GM12891 (cell line): Measurements from ENCODE around the gene FFAR1.

ENCODE experiments used
- DNase-seq: peaks from one replicate; pipeline ENCODE4 v3.0.0; 2011; ENCODE audit warnings: low spot score; ENCODE audit not compliant: insufficient read length
- FAIRE-seq: peaks from 2 replicates; lab custom pipeline; 2011; peaks lifted over from hg19 to GRCh38; lab: Jason Lieb, UNC
- PAX5 ChIP-seq: IDR thresholded peaks from 2 replicates; pipeline ENCODE4 v1.6.1; 2011; ENCODE audit warnings: low read length, moderate library complexity, mild to moderate bottlenecking; ENCODE audit not compliant: insufficient read depth, severe bottlenecking
- POLR2A ChIP-seq: IDR thresholded peaks from 2 replicates; pipeline ENCODE4 v1.6.1; 2011; ENCODE audit warnings: low read depth, low read length, control low read depth
- POLR2AphosphoS5 ChIP-seq: IDR thresholded peaks from 2 replicates; pipeline ENCODE4 v1.6.1; 2011; ENCODE audit warnings: low read depth, low read length, control low read depth
- POU2F2 ChIP-seq: IDR thresholded peaks from 2 replicates; pipeline ENCODE4 v1.6.1; 2011; ENCODE audit warnings: low read depth, mild to moderate bottlenecking, control low read depth, low read length, moderate library complexity
- SPI1 ChIP-seq: IDR thresholded peaks from 2 replicates; pipeline ENCODE4 v1.6.1; 2011; ENCODE audit warnings: low read depth, low read length, control low read depth
- TAF1 ChIP-seq: IDR thresholded peaks from 2 replicates; pipeline ENCODE4 v1.6.1; 2011; ENCODE audit warnings: low read depth, low read length, control low read depth

FFAR1 gene

DNA sequence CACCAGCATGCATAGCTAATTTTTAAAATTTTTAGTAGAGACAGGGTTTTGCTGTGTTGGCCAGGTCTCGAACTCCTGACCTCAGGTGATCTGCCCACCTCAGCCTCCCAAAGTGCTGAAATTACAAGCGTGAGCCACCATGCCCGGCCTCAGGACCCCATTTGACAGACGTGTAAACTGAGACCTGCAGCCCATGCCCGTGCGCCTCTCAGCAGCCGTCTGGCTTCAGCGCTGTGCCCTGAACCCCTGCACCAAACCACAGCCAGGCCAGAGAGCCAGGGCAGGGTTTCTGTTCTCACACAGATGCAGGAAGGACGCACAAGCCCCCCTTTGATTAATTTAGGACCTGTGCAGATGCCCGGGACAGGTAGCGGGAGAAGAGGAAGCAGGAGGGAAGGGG is 7.3 kb upstream of the FFAR1 start:
- DNase-seq = no peak
- TF ChIP-seq POLR2A = no peak
- no peak for TF ChIP-seq POU2F2
- TF ChIP-seq SPI1 = no peak
- TF ChIP-seq PAX5 = no peak
- no peak for TF ChIP-seq TAF1
- no peak for TF ChIP-seq POLR2AphosphoS5
- FAIRE-seq = no peak

DNA sequence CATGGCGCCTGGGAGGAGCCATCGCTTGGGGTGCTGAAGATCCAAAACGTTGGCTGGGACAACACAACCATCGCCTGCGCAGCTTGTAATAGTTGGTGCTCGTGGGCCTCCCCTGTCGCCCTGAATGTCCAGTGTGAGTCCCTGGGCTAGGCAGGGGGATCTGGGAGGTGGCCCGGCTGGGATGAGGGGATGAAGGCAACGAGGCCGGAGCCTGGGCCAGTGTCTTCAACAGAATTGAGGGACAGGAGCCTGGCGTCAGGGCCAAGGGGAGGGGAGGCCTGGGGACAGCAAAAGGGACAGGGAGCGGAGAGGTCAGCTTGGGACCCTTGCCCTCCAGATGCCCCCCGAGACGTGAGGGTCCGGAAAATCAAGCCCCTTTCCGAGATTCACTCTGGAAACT is 6.7 kb upstream of the FFAR1 start:
- no peak for DNase-seq
- TF ChIP-seq SPI1 = no peak
- no peak for TF ChIP-seq PAX5
- TF ChIP-seq TAF1 = no peak
- no peak for TF ChIP-seq POLR2A
- TF ChIP-seq POLR2AphosphoS5 = no peak
- TF ChIP-seq POU2F2 = no peak
- FAIRE-seq = no peak

DNA sequence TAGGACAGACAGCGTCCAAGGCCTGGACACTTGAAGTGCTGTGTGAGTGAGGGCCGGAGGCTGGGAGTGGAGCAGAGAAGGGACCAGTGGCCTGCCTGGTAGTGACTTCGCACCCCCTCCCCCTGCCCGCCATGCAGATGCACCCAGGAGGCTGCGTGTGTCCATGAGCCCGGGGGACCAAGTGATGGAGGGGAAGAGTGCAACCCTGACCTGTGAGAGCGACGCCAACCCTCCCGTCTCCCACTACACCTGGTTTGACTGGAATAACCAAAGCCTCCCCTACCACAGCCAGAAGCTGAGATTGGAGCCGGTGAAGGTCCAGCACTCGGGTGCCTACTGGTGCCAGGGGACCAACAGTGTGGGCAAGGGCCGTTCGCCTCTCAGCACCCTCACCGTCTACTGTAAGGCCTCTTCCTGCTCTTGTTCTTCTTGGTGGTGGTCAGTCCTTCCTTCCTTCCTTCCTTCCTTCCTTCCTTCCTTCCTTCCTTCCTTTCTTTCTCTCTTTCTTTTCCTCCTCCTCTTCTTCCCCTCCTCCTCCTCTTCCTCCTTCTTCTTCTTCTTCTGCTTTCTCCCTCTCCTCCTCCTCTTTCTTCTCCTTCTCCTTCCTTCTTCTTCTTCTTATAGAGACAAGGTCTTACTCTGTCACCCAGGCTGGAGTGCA is 6.0 kb upstream of the FFAR1 start:
- FAIRE-seq (no peak), DNase-seq (no peak)
- 0 out of 2 replicates have a peak, but pooled peaks have one; percentile 45 for TF ChIP-seq POLR2AphosphoS5
- TF ChIP-seq SPI1 = no peak

DNA sequence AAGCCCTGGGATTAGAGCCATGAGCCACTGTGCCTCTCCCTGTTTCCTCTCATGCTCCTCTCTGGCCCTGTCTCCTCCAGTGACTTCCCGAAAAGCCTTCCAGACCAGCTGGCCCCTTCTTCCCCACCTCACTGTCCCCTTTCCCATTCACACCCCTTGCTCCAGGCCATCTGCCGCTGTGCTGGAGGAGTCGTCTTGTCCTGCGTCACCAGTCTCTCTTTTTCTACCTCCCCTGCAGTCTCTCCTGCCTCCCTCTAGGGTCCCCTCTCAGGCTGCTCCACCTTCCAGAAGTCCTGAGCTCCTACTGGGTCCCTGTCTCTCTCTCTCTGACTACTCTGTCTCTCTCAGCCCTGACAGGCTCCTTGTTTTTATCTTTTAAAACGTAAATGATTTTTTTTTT is 5.3 kb upstream of the FFAR1 start:
- DNase-seq = no peak
- TF ChIP-seq SPI1 (no peak), PAX5 (no peak), POU2F2 (no peak), TAF1 (no peak), POLR2AphosphoS5 (no peak), POLR2A (no peak)
- no peak for FAIRE-seq

DNA sequence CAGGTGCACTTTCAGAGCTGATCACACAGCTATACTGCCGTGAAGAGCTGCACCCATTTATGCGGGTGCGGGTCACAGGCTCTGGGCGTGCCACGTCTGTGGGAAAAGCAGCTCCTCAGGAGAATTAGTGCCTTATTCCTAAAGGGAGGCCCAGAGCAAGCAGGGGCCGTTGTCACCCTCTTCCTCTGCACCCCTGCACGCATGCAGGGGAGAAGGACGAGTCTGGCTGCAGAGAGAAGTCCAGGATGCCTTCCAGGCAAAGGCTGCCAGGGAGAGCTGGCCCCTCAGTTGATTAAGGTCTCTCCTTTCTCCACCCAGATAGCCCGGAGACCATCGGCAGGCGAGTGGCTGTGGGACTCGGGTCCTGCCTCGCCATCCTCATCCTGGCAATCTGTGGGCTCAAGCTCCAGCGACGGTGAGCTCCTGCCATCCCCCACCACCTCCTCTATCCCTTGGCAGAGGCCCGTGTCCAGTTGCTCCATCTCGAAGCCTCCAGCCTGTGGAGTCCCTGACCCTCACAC is 3.1 kb upstream of the FFAR1 start:
- TF ChIP-seq POLR2A = 0 out of 2 replicates have a peak, but pooled peaks have one; percentile 9
- TF ChIP-seq POLR2AphosphoS5 = peak; percentile 67
- no peak for TF ChIP-seq PAX5
- no peak for TF ChIP-seq POU2F2
- no peak for TF ChIP-seq SPI1
- no peak for TF ChIP-seq TAF1
- no peak for FAIRE-seq
- DNase-seq = no peak

DNA sequence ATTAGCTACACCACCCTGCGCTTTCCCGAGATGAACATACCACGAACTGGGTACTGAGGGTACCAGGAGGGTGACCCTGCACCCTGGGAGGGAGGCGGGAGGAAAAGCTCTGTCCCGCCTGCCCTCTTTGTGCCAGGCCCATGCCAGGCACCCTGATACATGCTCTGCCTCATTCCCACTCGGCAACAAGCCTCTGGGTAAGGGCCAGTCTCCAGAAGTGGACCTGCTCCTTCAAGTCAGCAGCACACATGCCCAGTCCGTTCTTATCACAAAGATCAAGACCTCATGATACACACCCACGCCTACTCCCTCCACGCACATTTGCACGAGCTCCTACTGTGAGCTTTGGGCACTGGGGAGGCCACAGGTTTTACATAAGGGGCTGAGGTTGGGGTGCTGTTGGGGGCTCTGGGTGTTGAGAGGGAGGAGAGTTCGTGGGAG is 2.0 kb upstream of the FFAR1 start:
- DNase-seq (no peak), FAIRE-seq (no peak)
- TF ChIP-seq POLR2A = no peak
- TF ChIP-seq POLR2AphosphoS5 = peak; percentile 50; the same call in 1 of the 2 replicates

DNA sequence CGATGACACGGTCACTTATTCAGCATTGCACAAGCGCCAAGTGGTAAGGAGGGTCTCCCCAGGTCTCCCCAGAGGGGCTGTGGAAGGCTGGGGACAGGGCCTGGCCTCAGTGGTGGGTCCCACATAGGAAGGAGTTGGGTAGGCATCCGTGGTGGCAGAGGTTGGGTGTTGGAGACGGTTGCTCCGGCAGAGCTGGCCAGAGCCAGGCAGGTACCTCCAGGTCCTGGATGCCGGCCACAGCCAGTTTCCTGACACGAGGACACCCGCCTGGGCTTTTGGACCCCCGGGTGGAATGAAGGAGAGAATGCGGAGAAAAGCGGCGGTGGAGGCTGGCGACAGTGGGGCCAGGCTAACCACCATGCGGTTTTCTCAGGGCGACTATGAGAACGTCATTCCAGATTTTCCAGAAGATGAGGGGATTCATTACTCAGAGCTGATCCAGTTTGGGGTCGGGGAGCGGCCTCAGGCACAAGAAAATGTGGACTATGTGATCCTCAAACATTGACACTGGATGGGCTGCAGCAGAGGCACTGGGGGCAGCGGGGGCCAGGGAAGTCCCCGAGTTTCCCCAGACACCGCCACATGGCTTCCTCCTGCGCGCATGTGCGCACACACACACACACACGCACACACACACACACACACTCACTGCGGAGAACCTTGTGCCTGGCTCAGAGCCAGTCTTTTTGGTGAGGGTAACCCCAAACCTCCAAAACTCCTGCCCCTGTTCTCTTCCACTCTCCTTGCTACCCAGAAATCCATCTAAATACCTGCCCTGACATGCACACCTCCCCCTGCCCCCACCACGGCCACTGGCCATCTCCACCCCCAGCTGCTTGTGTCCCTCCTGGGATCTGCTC is 1.3 kb upstream of the FFAR1 start:
- peak; percentile 53 for TF ChIP-seq POLR2AphosphoS5
- TF ChIP-seq PAX5 = no peak
- TF ChIP-seq SPI1 = peak; percentile 18; the same call in 1 of the 2 replicates
- TF ChIP-seq POLR2A = no peak
- no peak; the same call in 1 of the 2 replicates for TF ChIP-seq TAF1
- peak; percentile 43; the same call in 1 of the 2 replicates for TF ChIP-seq POU2F2
- peak; percentile 61 for DNase-seq
- peak; percentile 93 for FAIRE-seq

DNA sequence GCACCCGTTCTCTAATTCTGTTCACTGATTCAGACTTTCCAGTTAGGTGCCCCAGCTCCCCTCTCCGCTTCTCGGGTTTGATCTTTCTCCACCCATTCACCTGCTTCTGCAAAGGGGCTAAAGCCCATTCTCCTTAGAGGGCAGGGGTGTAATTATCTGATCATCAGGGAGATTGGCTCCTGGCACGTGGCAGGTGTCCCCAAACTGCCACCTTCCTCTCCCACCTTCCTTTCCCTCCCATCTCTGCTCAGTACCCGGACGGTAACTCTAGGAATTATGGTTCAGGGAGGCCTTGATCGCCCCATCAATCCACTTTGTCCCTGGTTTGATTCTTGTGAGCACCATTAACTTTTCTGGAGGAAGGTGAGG is 212 bp downstream of the FFAR1 start:
- DNase-seq (no peak), FAIRE-seq (no peak)
- TF ChIP-seq POLR2A (no peak), POU2F2 (no peak), PAX5 (no peak), POLR2AphosphoS5 (no peak), SPI1 (no peak), TAF1 (no peak)

DNA sequence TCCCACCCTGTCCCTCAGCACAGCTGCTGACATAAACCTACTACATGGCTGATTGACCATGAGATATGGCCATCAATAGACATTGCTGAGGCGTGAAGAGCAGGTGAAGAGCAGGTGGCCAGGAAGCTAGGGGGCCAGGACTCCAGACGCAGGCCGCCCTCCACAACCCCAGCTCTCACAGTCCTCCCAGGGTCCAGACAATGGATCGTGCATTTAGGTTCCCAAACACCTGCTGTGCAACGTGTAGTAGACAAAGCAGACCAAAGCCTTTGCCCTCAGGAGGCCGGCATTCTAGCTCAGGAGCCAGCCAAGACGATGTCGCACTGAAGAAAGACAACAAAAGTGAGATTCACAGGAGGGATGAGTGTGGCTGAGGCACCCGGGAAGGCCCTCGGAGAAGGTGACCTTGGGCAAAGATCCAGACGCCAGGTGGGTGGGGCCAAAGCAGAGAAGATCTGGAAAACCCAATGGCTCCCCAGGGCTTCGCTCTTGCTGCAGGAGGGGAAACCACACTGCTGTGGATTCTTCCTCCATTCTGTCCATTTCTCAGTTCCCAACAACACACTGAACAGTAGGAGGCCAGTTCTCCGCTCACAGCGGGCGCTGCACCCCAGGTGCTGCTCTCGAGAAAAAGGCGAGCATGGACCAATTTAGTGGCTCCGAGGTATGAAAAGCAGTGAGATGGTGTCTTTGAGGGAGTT is 1.4 kb downstream of the FFAR1 start:
- FAIRE-seq (peak; percentile 64), DNase-seq (no peak)
- no peak for TF ChIP-seq SPI1
- no peak for TF ChIP-seq POU2F2
- TF ChIP-seq TAF1 = no peak
- no peak for TF ChIP-seq POLR2AphosphoS5
- no peak for TF ChIP-seq PAX5
- TF ChIP-seq POLR2A = no peak; the same call in 1 of the 2 replicates
